ENCODE data around the gene TTLL7. TPM values are rescaled to one million over a fixed set of nuclear protein-coding genes. Genes with fewer than 3 reads are reported as not detected.
A peak's percentile ranks its signal among the peaks of the same experiment; 100 is the strongest.
"Not testable (repeated sequence)": the region's sequence is repeated elsewhere in the genome, so short reads cannot be mapped to it uniquely, and the experiment has no call there.

The TTLL7 gene
- total RNA-seq, 1 experiment from 2014 or later = 4.0 TPM

GRCh38 chr1:83932693-83933092 lies 66.2 kb downstream of the TTLL7 start:
- no peak for DNase-seq (ENCODE audit: low read depth)

- DNase-seq (ENCODE audit: low read depth) = no peak
These were observed 66.7 kb downstream of the TTLL7 start for GRCh38 chr1:83932281-83932680.

- peak; percentile 40 for DNase-seq (ENCODE audit: low read depth)
These were observed 67.2 kb downstream of the TTLL7 start for GRCh38 chr1:83931658-83932253.

GRCh38 chr1:83929184-83929583 lies 69.7 kb downstream of the TTLL7 start:
- DNase-seq (ENCODE audit: low read depth) = no peak

- no peak for DNase-seq (ENCODE audit: low read depth)
These were observed 70.5 kb downstream of the TTLL7 start for GRCh38 chr1:83928396-83928795.

GRCh38 chr1:83927701-83928100 lies 71.2 kb downstream of the TTLL7 start:
- DNase-seq (ENCODE audit: low read depth) = no peak

- no peak for DNase-seq (ENCODE audit: low read depth)
These were observed 71.9 kb downstream of the TTLL7 start for GRCh38 chr1:83927061-83927460.

GRCh38 chr1:83923553-83923952 lies 75.4 kb downstream of the TTLL7 start:
- no peak for DNase-seq (ENCODE audit: low read depth)

- no peak for DNase-seq (ENCODE audit: low read depth)
These were observed 76.5 kb downstream of the TTLL7 start for GRCh38 chr1:83922431-83922830.

GRCh38 chr1:83920320-83920719 lies 78.6 kb downstream of the TTLL7 start:
- no peak for DNase-seq (ENCODE audit: low read depth)

GRCh38 chr1:83919872-83920271 lies 79.1 kb downstream of the TTLL7 start:
- DNase-seq (ENCODE audit: low read depth) = no peak

- no peak for DNase-seq (ENCODE audit: low read depth)
These were observed 80.1 kb downstream of the TTLL7 start for GRCh38 chr1:83918688-83919285.

- no peak for DNase-seq (ENCODE audit: low read depth)
These were observed 81.0 kb downstream of the TTLL7 start for GRCh38 chr1:83917959-83918358.

- not testable (repeated sequence) for DNase-seq (ENCODE audit: low read depth)
These were observed 82.8 kb downstream of the TTLL7 start for GRCh38 chr1:83916094-83916493.

GRCh38 chr1:83912876-83913275 lies 86.1 kb downstream of the TTLL7 start:
- no peak for DNase-seq (ENCODE audit: low read depth)

- no peak for DNase-seq (ENCODE audit: low read depth)
These were observed 88.5 kb downstream of the TTLL7 start for GRCh38 chr1:83910461-83910860.

GRCh38 chr1:83909687-83910086 lies 89.2 kb downstream of the TTLL7 start:
- DNase-seq (ENCODE audit: low read depth) = no peak

GRCh38 chr1:83905315-83905907 lies 93.5 kb downstream of the TTLL7 start:
- no peak for DNase-seq (ENCODE audit: low read depth)

- DNase-seq (ENCODE audit: low read depth) = peak; percentile 80
These were observed 97.3 kb downstream of the TTLL7 start for GRCh38 chr1:83901547-83902155.

GRCh38 chr1:83900524-83900923 lies 98.4 kb downstream of the TTLL7 start:
- DNase-seq (ENCODE audit: low read depth) = peak; percentile 43

GRCh38 chr1:83897516-83897915 lies 101.4 kb downstream of the TTLL7 start:
- peak; percentile 11 for DNase-seq (ENCODE audit: low read depth)

- DNase-seq (ENCODE audit: low read depth) = no peak
These were observed 102.6 kb downstream of the TTLL7 start for GRCh38 chr1:83896299-83896698.

GRCh38 chr1:83889707-83890106 lies 109.2 kb downstream of the TTLL7 start:
- peak; percentile 30 for DNase-seq (ENCODE audit: low read depth)
